Ishikawa (cell line): ENCODE measurements around the gene PLEKHA6.

ENCODE experiments used
- CEBPB ChIP-seq: IDR thresholded peaks from 2 replicates; pipeline ENCODE4 v1.6.1; 2012
- CREB1 ChIP-seq: IDR thresholded peaks from 2 replicates; pipeline ENCODE4 v1.6.1; 2012; ENCODE audit warnings: low read depth
- EP300 ChIP-seq: IDR thresholded peaks from 2 replicates; pipeline ENCODE4 v1.6.1; 2012; ENCODE audit warnings: borderline replicate concordance
- FOXM1 ChIP-seq: IDR thresholded peaks from 2 replicates; pipeline ENCODE4 v1.6.1; 2012; ENCODE audit warnings: low read depth, borderline replicate concordance
- TAF1 ChIP-seq: IDR thresholded peaks from 2 replicates; pipeline ENCODE4 v1.6.1; 2012; ENCODE audit warnings: low read depth, mild to moderate bottlenecking
- YY1 ChIP-seq: IDR thresholded peaks from 2 replicates; pipeline ENCODE4 v1.6.1; 2012; ENCODE audit warnings: low read depth
- TF ChIP-seq, protein P1 (sequence below): IDR thresholded peaks from 2 replicates; pipeline ENCODE4 v1.6.1; 2012

DNA sequence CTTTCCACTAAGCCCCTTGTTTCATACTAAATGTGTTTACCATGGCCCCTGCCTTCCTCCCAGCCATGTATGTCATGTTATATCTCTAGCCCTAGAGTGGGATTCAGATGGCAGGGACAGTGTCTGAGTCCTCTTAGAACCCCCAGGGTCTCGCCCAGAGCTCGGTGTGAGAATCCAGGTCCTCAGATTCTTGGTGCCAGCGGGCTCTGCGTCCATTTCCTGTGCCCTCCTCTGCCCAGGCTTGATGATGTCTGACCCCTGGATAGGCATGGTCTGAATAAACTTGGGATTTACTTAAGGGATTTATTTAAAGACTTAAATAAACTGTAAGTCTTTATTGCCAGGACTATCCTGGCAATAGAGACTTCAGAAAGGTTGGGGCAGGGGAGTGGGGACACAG is 157.2 kb downstream of the PLEKHA6 start:
- TF ChIP-seq EP300, result no peak
- TF ChIP-seq YY1, result no peak
- no peak for TF ChIP-seq TAF1
- TF ChIP-seq, protein P1, sequence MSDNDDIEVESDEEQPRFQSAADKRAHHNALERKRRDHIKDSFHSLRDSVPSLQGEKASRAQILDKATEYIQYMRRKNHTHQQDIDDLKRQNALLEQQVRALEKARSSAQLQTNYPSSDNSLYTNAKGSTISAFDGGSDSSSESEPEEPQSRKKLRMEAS, result no peak
- no peak for TF ChIP-seq FOXM1
- no peak for TF ChIP-seq CREB1
- TF ChIP-seq CEBPB, result no peak
